Activated CD4-positive, alpha-beta T cell treated with anti-CD3 and anti-CD28 coated beads, Interleukin-2, amount 50 U/mL, for 1 hour (primary cell): ENCODE data around the gene GATD1.

ENCODE experiments used
- DNase-seq: peaks from one replicate; pipeline ENCODE4 v3.0.0-alpha.2; 2020

The GATD1 gene

GRCh38 chr11:811446-812245 is 34.4 kb upstream of the GATD1 start:
- no peak for DNase-seq

GRCh38 chr11:810040-810567 is 32.8 kb upstream of the GATD1 start:
- DNase-seq: no peak

- DNase-seq: peak; percentile 97
Measured at GRCh38 chr11:809287-810039, 32.2 kb upstream of the GATD1 start, which contains the start of gene RPLP2. RPLP2 (plus strand) TSS chr11:809967; CDS start chr11:810235, 268 bp downstream.

GRCh38 chr11:808427-809286 is 31.4 kb upstream of the GATD1 start:
- no peak for DNase-seq

GRCh38 chr11:804599-804964 is 27.3 kb upstream of the GATD1 start:
- DNase-seq: no peak

GRCh38 chr11:803770-804598 is 26.7 kb upstream of the GATD1 start:
- DNase-seq: no peak

- DNase-seq: no peak
Measured at GRCh38 chr11:803467-803742, 26.1 kb upstream of the GATD1 start.

- no peak for DNase-seq
Measured at GRCh38 chr11:802693-803466, 25.6 kb upstream of the GATD1 start.

GRCh38 chr11:802018-802617 is 24.8 kb upstream of the GATD1 start:
- no peak for DNase-seq

GRCh38 chr11:801097-801780 is 24.0 kb upstream of the GATD1 start:
- no peak for DNase-seq

GRCh38 chr11:800473-800872 is 23.2 kb upstream of the GATD1 start:
- DNase-seq: no peak

- no peak for DNase-seq
Measured at GRCh38 chr11:799641-800316, 22.5 kb upstream of the GATD1 start.

- peak; percentile 80 for DNase-seq
Measured at GRCh38 chr11:798093-798713, 20.9 kb upstream of the GATD1 start, which contains the start of gene SLC25A22. SLC25A22 (minus strand) TSS chr11:798281; CDS start chr11:795006, 3,275 bp downstream.

GRCh38 chr11:797296-798092 is 20.2 kb upstream of the GATD1 start:
- peak; percentile 63 for DNase-seq

- DNase-seq: no peak
Measured at GRCh38 chr11:796565-797295, 19.4 kb upstream of the GATD1 start.

GRCh38 chr11:795634-796564 is 18.6 kb upstream of the GATD1 start:
- DNase-seq: peak; percentile 69
